HEK293 (cell line): ENCODE measurements around the gene FRMD3.

Source experiments
- KLF10 ChIP-seq: fragments of 450-650 bp; IDR thresholded peaks from 2 replicates; pipeline ENCODE4 v1.5.1; 2018; ENCODE audit warnings: missing biosample characterization, mild to moderate bottlenecking, missing genetic modification characterization
- ZBTB1 ChIP-seq: fragments of 450-650 bp; formaldehyde crosslinking; IDR thresholded peaks from 2 replicates; pipeline ENCODE4 v1.5.1; 2016; ENCODE audit warnings: missing biosample characterization, missing genetic modification characterization
- ZNF302 ChIP-seq: fragments of 450-650 bp; formaldehyde crosslinking; IDR thresholded peaks from 2 replicates; pipeline ENCODE4 v1.5.1; 2016; ENCODE audit warnings: missing biosample characterization, missing genetic modification characterization, low read depth
- ZNF350 ChIP-seq: fragments of 450-650 bp; formaldehyde crosslinking; IDR thresholded peaks from 2 replicates; pipeline ENCODE4 v1.5.0; 2017; ENCODE audit warnings: missing biosample characterization, mild to moderate bottlenecking, missing genetic modification characterization
- ZNF510 ChIP-seq: fragments of 450-650 bp; formaldehyde crosslinking; IDR thresholded peaks from 2 replicates; pipeline ENCODE4 v1.5.1; 2018; ENCODE audit warnings: mild to moderate bottlenecking, missing genetic modification characterization, missing biosample characterization; ENCODE audit not compliant: insufficient replicate concordance
- ZNF549 ChIP-seq: fragments of 450-650 bp; IDR thresholded peaks from 2 replicates; pipeline ENCODE4 v1.5.1; 2018; ENCODE audit warnings: missing biosample characterization, missing genetic modification characterization, mild to moderate bottlenecking, inconsistent platforms, moderate library complexity
- ZNF560 ChIP-seq: fragments of 450-650 bp; formaldehyde crosslinking; IDR thresholded peaks from 2 replicates; pipeline ENCODE4 v1.5.1; 2017; ENCODE audit warnings: missing biosample characterization, missing genetic modification characterization, borderline replicate concordance
- ZNF701 ChIP-seq: fragments of 450-650 bp; formaldehyde crosslinking; IDR thresholded peaks from 2 replicates; pipeline ENCODE4 v1.5.1; 2016; ENCODE audit warnings: missing biosample characterization, missing genetic modification characterization
- ZNF837 ChIP-seq: fragments of 450-650 bp; formaldehyde crosslinking; IDR thresholded peaks from 2 replicates; pipeline ENCODE4 v1.5.1; 2016; ENCODE audit warnings: missing biosample characterization, missing genetic modification characterization
- TF ChIP-seq, protein P1 (sequence below): fragments of 450-650 bp; formaldehyde crosslinking; IDR thresholded peaks from 2 replicates; pipeline ENCODE4 v1.5.1; 2016; ENCODE audit warnings: missing biosample characterization, missing genetic modification characterization
- TF ChIP-seq, protein P2 (sequence below): fragments of 450-650 bp; formaldehyde crosslinking; IDR thresholded peaks from 2 replicates; pipeline ENCODE4 v1.5.1; 2016; ENCODE audit warnings: missing biosample characterization, missing genetic modification characterization
- TF ChIP-seq, protein P3 (sequence below): fragments of 450-650 bp; formaldehyde crosslinking; IDR thresholded peaks from 2 replicates; pipeline ENCODE4 v1.5.1; 2016; ENCODE audit warnings: missing biosample characterization, missing genetic modification characterization
- TF ChIP-seq, protein P4 (sequence below): fragments of 450-650 bp; formaldehyde crosslinking; optimal IDR thresholded peaks from 2 replicates; pipeline ENCODE3; 2016; ENCODE audit warnings: missing biosample characterization, mild to moderate bottlenecking, missing genetic modification characterization

DNA sequence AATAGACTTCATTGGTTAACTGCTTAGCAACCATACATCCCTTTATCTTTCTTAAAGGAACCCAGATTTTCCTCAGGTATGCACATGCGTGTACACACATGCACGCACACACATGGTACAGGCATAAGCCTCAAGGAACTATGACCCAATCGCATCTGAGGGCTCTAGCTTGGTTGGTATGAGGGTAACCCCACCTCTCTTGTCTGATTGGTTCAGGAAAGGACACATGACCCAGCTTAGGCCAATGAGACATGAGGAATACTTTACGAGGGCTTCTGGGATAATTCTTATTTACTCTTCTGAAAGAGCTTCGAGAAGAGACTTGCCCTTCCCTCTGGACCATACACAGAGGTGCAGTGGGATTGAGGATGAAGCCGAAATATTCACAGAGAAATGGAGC, 141.9 kb downstream of the FRMD3 start:
- TF ChIP-seq, protein P1, sequence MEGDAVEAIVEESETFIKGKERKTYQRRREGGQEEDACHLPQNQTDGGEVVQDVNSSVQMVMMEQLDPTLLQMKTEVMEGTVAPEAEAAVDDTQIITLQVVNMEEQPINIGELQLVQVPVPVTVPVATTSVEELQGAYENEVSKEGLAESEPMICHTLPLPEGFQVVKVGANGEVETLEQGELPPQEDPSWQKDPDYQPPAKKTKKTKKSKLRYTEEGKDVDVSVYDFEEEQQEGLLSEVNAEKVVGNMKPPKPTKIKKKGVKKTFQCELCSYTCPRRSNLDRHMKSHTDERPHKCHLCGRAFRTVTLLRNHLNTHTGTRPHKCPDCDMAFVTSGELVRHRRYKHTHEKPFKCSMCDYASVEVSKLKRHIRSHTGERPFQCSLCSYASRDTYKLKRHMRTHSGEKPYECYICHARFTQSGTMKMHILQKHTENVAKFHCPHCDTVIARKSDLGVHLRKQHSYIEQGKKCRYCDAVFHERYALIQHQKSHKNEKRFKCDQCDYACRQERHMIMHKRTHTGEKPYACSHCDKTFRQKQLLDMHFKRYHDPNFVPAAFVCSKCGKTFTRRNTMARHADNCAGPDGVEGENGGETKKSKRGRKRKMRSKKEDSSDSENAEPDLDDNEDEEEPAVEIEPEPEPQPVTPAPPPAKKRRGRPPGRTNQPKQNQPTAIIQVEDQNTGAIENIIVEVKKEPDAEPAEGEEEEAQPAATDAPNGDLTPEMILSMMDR (tag by site-specific recombination), result no peak
- TF ChIP-seq ZNF560 (tag by site-specific recombination) (no peak), ZNF302 (tag by site-specific recombination) (no peak), ZNF701 (tag by site-specific recombination) (no peak), ZBTB1 (tag by site-specific recombination) (no peak), KLF10 (tag by site-specific recombination) (no peak), ZNF510 (no peak), ZNF837 (no peak), ZNF350 (no peak), ZNF549 (tag by site-specific recombination) (no peak)
- TF ChIP-seq, protein P2, sequence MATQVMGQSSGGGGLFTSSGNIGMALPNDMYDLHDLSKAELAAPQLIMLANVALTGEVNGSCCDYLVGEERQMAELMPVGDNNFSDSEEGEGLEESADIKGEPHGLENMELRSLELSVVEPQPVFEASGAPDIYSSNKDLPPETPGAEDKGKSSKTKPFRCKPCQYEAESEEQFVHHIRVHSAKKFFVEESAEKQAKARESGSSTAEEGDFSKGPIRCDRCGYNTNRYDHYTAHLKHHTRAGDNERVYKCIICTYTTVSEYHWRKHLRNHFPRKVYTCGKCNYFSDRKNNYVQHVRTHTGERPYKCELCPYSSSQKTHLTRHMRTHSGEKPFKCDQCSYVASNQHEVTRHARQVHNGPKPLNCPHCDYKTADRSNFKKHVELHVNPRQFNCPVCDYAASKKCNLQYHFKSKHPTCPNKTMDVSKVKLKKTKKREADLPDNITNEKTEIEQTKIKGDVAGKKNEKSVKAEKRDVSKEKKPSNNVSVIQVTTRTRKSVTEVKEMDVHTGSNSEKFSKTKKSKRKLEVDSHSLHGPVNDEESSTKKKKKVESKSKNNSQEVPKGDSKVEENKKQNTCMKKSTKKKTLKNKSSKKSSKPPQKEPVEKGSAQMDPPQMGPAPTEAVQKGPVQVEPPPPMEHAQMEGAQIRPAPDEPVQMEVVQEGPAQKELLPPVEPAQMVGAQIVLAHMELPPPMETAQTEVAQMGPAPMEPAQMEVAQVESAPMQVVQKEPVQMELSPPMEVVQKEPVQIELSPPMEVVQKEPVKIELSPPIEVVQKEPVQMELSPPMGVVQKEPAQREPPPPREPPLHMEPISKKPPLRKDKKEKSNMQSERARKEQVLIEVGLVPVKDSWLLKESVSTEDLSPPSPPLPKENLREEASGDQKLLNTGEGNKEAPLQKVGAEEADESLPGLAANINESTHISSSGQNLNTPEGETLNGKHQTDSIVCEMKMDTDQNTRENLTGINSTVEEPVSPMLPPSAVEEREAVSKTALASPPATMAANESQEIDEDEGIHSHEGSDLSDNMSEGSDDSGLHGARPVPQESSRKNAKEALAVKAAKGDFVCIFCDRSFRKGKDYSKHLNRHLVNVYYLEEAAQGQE (tag by site-specific recombination), result no peak
- TF ChIP-seq, protein P3, sequence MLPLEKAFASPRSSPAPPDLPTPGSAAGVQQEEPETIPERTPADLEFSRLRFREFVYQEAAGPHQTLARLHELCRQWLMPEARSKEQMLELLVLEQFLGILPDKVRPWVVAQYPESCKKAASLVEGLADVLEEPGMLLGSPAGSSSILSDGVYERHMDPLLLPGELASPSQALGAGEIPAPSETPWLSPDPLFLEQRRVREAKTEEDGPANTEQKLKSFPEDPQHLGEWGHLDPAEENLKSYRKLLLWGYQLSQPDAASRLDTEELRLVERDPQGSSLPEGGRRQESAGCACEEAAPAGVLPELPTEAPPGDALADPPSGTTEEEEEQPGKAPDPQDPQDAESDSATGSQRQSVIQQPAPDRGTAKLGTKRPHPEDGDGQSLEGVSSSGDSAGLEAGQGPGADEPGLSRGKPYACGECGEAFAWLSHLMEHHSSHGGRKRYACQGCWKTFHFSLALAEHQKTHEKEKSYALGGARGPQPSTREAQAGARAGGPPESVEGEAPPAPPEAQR (tag by site-specific recombination), result no peak
- TF ChIP-seq, protein P4, sequence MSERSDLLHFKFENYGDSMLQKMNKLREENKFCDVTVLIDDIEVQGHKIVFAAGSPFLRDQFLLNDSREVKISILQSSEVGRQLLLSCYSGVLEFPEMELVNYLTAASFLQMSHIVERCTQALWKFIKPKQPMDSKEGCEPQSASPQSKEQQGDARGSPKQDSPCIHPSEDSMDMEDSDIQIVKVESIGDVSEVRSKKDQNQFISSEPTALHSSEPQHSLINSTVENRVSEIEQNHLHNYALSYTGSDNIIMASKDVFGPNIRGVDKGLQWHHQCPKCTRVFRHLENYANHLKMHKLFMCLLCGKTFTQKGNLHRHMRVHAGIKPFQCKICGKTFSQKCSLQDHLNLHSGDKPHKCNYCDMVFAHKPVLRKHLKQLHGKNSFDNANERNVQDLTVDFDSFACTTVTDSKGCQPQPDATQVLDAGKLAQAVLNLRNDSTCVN (tag by site-specific recombination), result no peak
